T-helper 2 cell treated with Interferon-gamma antibody and Interleukin-4, amounts not matched to agents 100 ng/mL and 5 ng/mL, for 36 hours (primary cell): Measurements from ENCODE around the gene NINJ1. TPM values are rescaled to one million over a fixed set of nuclear protein-coding genes. Genes with fewer than 3 reads are reported as not detected.

Experiments
- intact Hi-C: fragments of 100-400 bp; cut with micrococcal nuclease; formaldehyde crosslinking; loops from one replicate; pipeline ENCODE4 v1.15.1; 2023
- total RNA-seq: library from RNA; stranded (reverse); gene quantifications from 2 replicates; pipeline ENCODE4 v1.2.3, GENCODE V29; 2022

Gene NINJ1
- total RNA-seq, 1 donor from 2014 or later, result 28.9 TPM

- intact Hi-C loops, result no loop called here
These were observed 61.7 kb downstream of the NINJ1 start for GRCh38 chr9:93072383-93072795.

Other genes with a start within 250 kb of the NINJ1 start
- 106 and 109 TPM in 2 replicates for gene FGD3, start 186.7 kb downstream of the NINJ1 start, total RNA-seq
- gene SUSD3, start 75.5 kb downstream of the NINJ1 start, total RNA-seq, result 58.8 and 59.9 TPM in 2 replicates
- gene CARD19, start 38.0 kb downstream of the NINJ1 start, total RNA-seq, result 49.1 and 49.5 TPM in 2 replicates
- gene WNK2, start 49.9 kb upstream of the NINJ1 start, total RNA-seq, result 0.14 and 0.16 TPM in 2 replicates